WTC11 (cell line): ENCODE measurements around the gene UBASH3B. TPM values are rescaled to one million over a fixed set of nuclear protein-coding genes. Genes with fewer than 3 reads are reported as not detected.

Experiments
- ATAC-seq: fragments of 200-7000 bp; cut with Tn5 transposase; 2 replicates; pipeline ENCODE4 v1.10.0; 2021; ENCODE audit warnings: mild to moderate bottlenecking, moderate library complexity
- CTCF ChIA-PET: fragments of 300-600 bp; sonication (Branson Sonifier 250); formaldehyde crosslinking; loops from one replicate; lab custom pipeline; 2021; ENCODE audit warnings: antibody characterized with exemption; lab: Charles Lee
- POLR2A ChIA-PET: fragments of 350-600 bp; sonication (Branson Sonifier 250); formaldehyde crosslinking; loops from one replicate; lab custom pipeline; 2021; ENCODE audit warnings: antibody characterized with exemption; lab: Charles Lee
- DNase-seq: peaks from one replicate; pipeline ENCODE4 v3.0.0; 2021; ENCODE audit warnings: low spot score
- H3K27ac Mint-ChIP-seq: 2 replicates; pipeline ENCODE4 v1.8.0; 2021; ENCODE audit warnings: mixed read lengths
- H3K27me3 Mint-ChIP-seq: 2 replicates; pipeline ENCODE4 v1.8.0; 2021; ENCODE audit warnings: low read depth, mild to moderate bottlenecking, moderate library complexity, mixed read lengths
- H3K36me3 Mint-ChIP-seq: 2 replicates; pipeline ENCODE4 v1.8.0; 2021; ENCODE audit warnings: mixed read lengths
- H3K4me1 Mint-ChIP-seq: 2 replicates; pipeline ENCODE4 v1.8.0; 2022; ENCODE audit warnings: mixed read lengths
- H3K4me3 Mint-ChIP-seq: 2 replicates; pipeline ENCODE4 v1.8.0; 2021; ENCODE audit warnings: mild to moderate bottlenecking, moderate library complexity, mixed read lengths
- H3K9me3 Mint-ChIP-seq: 2 replicates; pipeline ENCODE4 v1.8.0; 2021; ENCODE audit warnings: mixed read lengths
- ATF1 ChIP-seq: sonication (generic); formaldehyde crosslinking; IDR thresholded peaks from 2 replicates; pipeline ENCODE4 v1.8.1; 2023; ENCODE audit warnings: mild to moderate bottlenecking, moderate library complexity, missing genetic modification reagents
- CBFB ChIP-seq: sonication (generic); formaldehyde crosslinking; IDR thresholded peaks from 2 replicates; pipeline ENCODE4 v1.8.1; 2022; ENCODE audit warnings: mild to moderate bottlenecking, low read depth, missing genetic modification reagents
- CTCF ChIP-seq: fragments of 200-600 bp; IDR thresholded peaks from 2 replicates; pipeline ENCODE4 v1.8.0; 2022; ENCODE audit warnings: antibody characterized with exemption
- E2F1 ChIP-seq: sonication (generic); formaldehyde crosslinking; IDR thresholded peaks from 2 replicates; pipeline ENCODE4 v1.8.0; 2022; ENCODE audit warnings: mild to moderate bottlenecking, missing genetic modification reagents
- FOXK1 ChIP-seq: sonication (generic); formaldehyde crosslinking; IDR thresholded peaks from 2 replicates; pipeline ENCODE4 v1.8.0; 2022; ENCODE audit warnings: mild to moderate bottlenecking, moderate library complexity, missing genetic modification reagents
- JUN ChIP-seq: sonication (generic); formaldehyde crosslinking; IDR thresholded peaks from 2 replicates; pipeline ENCODE4 v1.8.0; 2023; ENCODE audit warnings: mild to moderate bottlenecking, missing genetic modification reagents
- MLX ChIP-seq: sonication (generic); formaldehyde crosslinking; IDR thresholded peaks from 2 replicates; pipeline ENCODE4 v1.8.1; 2023; ENCODE audit warnings: mild to moderate bottlenecking, missing genetic modification reagents, moderate library complexity
- MXD4 ChIP-seq: fragments of 250-450 bp; sonication (Bioruptor Pico); IDR thresholded peaks from 2 replicates; pipeline ENCODE4 v1.8.0; 2021; ENCODE audit warnings: mild to moderate bottlenecking, moderate library complexity, borderline replicate concordance
- OVOL2 ChIP-seq: fragments of 250-450 bp; sonication (Bioruptor Pico); IDR thresholded peaks from 2 replicates; pipeline ENCODE4 v1.9.0; 2021; ENCODE audit warnings: mild to moderate bottlenecking, borderline replicate concordance
- SP1 ChIP-seq: sonication (generic); formaldehyde crosslinking; conservative IDR thresholded peaks from 2 replicates; pipeline ENCODE4 v1.8.1; 2022; ENCODE audit warnings: missing genetic modification reagents
- TEAD4 ChIP-seq: sonication (generic); formaldehyde crosslinking; IDR thresholded peaks from 2 replicates; pipeline ENCODE4 v1.8.0; 2022; ENCODE audit warnings: mild to moderate bottlenecking, missing genetic modification reagents
- ZNF263 ChIP-seq: sonication (generic); formaldehyde crosslinking; IDR thresholded peaks from 2 replicates; pipeline ENCODE4 v1.8.1; 2022; ENCODE audit warnings: low read depth, mild to moderate bottlenecking, moderate library complexity, missing genetic modification reagents
- ZNF423 ChIP-seq: fragments of 250-450 bp; sonication (Bioruptor Pico); IDR thresholded peaks from 2 replicates; pipeline ENCODE4 v2.1.2; 2022; ENCODE audit warnings: mild to moderate bottlenecking, moderate library complexity
- total RNA-seq: library from RNA; stranded (reverse); gene quantifications from 3 replicates; pipeline ENCODE4 v1.2.3, GENCODE V29; 2021
- TF ChIP-seq, protein P1 (sequence below): fragments of 250-450 bp; sonication (Bioruptor Pico); IDR thresholded peaks from 2 replicates; pipeline ENCODE4 v1.9.0; 2021; ENCODE audit warnings: mild to moderate bottlenecking
- TF ChIP-seq, protein P2 (sequence below): sonication (generic); formaldehyde crosslinking; IDR thresholded peaks from 2 replicates; pipeline ENCODE4 v1.8.1; 2022; ENCODE audit warnings: low read depth, missing genetic modification reagents, borderline replicate concordance
- TF ChIP-seq, protein P3 (sequence below): fragments of 250-450 bp; sonication (Bioruptor Pico); IDR thresholded peaks from 2 replicates; pipeline ENCODE4 v1.9.0; 2021; ENCODE audit warnings: mild to moderate bottlenecking, borderline replicate concordance

UBASH3B gene
- total RNA-seq, 1 experiment from 2014 or later = 21.1 TPM

DNA sequence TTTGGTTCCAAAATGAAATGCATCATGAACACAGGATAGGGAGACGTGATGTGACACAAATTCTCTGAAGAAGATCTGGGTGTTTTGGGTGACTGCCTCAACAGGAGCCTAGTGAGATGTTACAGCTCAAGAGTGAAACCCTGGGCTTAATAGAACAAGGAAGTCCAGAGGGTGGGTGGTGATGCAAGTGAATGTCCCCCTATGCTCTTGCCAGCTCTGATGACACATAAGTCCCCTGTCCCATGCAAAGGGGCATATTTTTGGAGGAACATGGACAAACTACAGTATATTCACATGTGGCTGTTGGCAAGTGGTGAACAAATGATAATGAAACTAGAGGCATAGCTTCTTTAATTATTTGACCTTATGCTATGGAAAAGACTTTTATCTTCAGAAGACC lies 191.9 kb downstream of the UBASH3B start (continued):
- TF ChIP-seq MXD4 (CRISPR knock-in tag) (no peak), MLX (CRISPR knock-in tag) (no peak), CTCF (no peak)
- TF ChIP-seq, protein P1, sequence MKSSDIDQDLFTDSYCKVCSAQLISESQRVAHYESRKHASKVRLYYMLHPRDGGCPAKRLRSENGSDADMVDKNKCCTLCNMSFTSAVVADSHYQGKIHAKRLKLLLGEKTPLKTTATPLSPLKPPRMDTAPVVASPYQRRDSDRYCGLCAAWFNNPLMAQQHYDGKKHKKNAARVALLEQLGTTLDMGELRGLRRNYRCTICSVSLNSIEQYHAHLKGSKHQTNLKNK (CRISPR knock-in tag) = no peak
- TF ChIP-seq, protein P2, sequence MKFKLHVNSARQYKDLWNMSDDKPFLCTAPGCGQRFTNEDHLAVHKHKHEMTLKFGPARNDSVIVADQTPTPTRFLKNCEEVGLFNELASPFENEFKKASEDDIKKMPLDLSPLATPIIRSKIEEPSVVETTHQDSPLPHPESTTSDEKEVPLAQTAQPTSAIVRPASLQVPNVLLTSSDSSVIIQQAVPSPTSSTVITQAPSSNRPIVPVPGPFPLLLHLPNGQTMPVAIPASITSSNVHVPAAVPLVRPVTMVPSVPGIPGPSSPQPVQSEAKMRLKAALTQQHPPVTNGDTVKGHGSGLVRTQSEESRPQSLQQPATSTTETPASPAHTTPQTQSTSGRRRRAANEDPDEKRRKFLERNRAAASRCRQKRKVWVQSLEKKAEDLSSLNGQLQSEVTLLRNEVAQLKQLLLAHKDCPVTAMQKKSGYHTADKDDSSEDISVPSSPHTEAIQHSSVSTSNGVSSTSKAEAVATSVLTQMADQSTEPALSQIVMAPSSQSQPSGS = no peak

GRCh38 chr11:122848186-122848585 lies 192.7 kb downstream of the UBASH3B start:
- ChIA-PET CTCF (interaction anchor here (1.1 kb wide), 1 partner anchor 67 kb away, joined by 3 read pairs; no protein-coding TSS in a partner anchor), POLR2A (no interaction called here)
- Mint-ChIP-seq H3K9me3 (0 out of 2 replicates have a peak, but pooled peaks cover under 1% of the 10 kb centered on the region), H3K4me3 (no peak overlapping the region), H3K27ac (no peak overlapping the region), H3K27me3 (no peaks in the 10 kb centered on the region), H3K4me1 (peaks cover 28% of the 10 kb centered on the region), H3K36me3 (no peaks in the 10 kb centered on the region)
- DNase-seq = no peak
- TF ChIP-seq ATF1 (CRISPR knock-in tag) (no peak), ZNF263 (CRISPR knock-in tag) (no peak), CBFB (no peak), FOXK1 (no peak), SP1 (CRISPR knock-in tag) (no peak), TEAD4 (no peak), E2F1 (no peak), ZNF423 (no peak), OVOL2 (no peak), JUN (CRISPR knock-in tag) (no peak)
- TF ChIP-seq, protein P3, sequence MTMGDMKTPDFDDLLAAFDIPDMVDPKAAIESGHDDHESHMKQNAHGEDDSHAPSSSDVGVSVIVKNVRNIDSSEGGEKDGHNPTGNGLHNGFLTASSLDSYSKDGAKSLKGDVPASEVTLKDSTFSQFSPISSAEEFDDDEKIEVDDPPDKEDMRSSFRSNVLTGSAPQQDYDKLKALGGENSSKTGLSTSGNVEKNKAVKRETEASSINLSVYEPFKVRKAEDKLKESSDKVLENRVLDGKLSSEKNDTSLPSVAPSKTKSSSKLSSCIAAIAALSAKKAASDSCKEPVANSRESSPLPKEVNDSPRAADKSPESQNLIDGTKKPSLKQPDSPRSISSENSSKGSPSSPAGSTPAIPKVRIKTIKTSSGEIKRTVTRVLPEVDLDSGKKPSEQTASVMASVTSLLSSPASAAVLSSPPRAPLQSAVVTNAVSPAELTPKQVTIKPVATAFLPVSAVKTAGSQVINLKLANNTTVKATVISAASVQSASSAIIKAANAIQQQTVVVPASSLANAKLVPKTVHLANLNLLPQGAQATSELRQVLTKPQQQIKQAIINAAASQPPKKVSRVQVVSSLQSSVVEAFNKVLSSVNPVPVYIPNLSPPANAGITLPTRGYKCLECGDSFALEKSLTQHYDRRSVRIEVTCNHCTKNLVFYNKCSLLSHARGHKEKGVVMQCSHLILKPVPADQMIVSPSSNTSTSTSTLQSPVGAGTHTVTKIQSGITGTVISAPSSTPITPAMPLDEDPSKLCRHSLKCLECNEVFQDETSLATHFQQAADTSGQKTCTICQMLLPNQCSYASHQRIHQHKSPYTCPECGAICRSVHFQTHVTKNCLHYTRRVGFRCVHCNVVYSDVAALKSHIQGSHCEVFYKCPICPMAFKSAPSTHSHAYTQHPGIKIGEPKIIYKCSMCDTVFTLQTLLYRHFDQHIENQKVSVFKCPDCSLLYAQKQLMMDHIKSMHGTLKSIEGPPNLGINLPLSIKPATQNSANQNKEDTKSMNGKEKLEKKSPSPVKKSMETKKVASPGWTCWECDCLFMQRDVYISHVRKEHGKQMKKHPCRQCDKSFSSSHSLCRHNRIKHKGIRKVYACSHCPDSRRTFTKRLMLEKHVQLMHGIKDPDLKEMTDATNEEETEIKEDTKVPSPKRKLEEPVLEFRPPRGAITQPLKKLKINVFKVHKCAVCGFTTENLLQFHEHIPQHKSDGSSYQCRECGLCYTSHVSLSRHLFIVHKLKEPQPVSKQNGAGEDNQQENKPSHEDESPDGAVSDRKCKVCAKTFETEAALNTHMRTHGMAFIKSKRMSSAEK (CRISPR knock-in tag) = no peak
- TF ChIP-seq, protein P2 = no peak
- no peak for ATAC-seq
